ENCODE measurements around the gene POMT1. TPM values are rescaled to one million over a fixed set of nuclear protein-coding genes. Genes with fewer than 3 reads are reported as not detected.

POMT1 gene
- polyA plus RNA-seq, 1 of the 3 experiments (the other 2 are of a cell fraction): 44.5 TPM

DNA sequence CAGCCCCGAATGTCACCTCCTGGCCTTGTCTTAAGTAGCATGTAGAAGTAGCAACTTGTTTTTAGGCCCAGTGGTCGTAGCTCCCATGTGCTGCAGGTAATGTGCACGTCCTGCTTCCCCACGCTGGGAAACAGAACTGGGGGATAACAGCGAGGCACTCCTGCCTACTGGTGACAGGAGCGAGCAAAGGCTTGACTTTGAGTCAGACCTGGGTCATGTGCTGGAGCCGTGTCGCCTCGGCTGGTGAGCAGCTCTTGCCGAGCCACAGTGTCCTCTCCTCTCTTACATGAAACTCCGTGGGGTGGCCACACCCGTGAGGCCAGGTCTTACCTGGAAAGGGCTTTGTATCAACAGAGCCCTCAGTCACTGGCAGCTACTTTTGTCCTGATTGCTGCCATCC lies 17.5 kb upstream of the POMT1 start:
- Histone ChIP-seq H3K9me3 (no peaks in the 10 kb centered on the region), H3K9me2 (no peaks in the 10 kb centered on the region), H3K4me3 (ENCODE audit: low read depth in 2 of 2, low read length in 1 of 2) (no peak overlapping the region), H3K27ac (ENCODE audit: low read depth in 2 of 2, low read length in 1 of 2) (no peak overlapping the region), H2AFZ (ENCODE audit: low read depth) (no peak overlapping the region), H3K36me3 (replicated peaks in 1 of 2; ENCODE audit: control insufficient read depth in 1 of 2, insufficient read depth in 2 of 2, low read length in 1 of 2) (peaks cover 41 to 94% of the 10 kb centered on the region in 2 experiments), H3K79me2 (ENCODE audit: insufficient read depth) (peaks cover 17% of the 10 kb centered on the region; the same call in 1 of the 2 replicates), H3K4me2 (no peak overlapping the region), H3F3A (replicated peaks; ENCODE audit: insufficient read depth) (peaks cover 3% of the 10 kb centered on the region), H3K4me1 (ENCODE audit: control insufficient read depth in 1 of 2, insufficient read depth in 2 of 2, low read depth in 1 of 2, low read length in 1 of 2) (no peaks in the 10 kb centered on the region; a peak in 1 of 4 replicates), H3K27me3 (ENCODE audit: insufficient read depth) (no peaks in the 10 kb centered on the region), H3K9ac (no peak overlapping the region), H4K20me1 (ENCODE audit: insufficient read depth) (peaks cover 8% of the 10 kb centered on the region; the same call in 1 of the 2 replicates)
- no peak for DNase-seq
- TF ChIP-seq TCF12 (IDR thresholded peaks at IDR 0.05): no peak
- TF ChIP-seq, protein P1, sequence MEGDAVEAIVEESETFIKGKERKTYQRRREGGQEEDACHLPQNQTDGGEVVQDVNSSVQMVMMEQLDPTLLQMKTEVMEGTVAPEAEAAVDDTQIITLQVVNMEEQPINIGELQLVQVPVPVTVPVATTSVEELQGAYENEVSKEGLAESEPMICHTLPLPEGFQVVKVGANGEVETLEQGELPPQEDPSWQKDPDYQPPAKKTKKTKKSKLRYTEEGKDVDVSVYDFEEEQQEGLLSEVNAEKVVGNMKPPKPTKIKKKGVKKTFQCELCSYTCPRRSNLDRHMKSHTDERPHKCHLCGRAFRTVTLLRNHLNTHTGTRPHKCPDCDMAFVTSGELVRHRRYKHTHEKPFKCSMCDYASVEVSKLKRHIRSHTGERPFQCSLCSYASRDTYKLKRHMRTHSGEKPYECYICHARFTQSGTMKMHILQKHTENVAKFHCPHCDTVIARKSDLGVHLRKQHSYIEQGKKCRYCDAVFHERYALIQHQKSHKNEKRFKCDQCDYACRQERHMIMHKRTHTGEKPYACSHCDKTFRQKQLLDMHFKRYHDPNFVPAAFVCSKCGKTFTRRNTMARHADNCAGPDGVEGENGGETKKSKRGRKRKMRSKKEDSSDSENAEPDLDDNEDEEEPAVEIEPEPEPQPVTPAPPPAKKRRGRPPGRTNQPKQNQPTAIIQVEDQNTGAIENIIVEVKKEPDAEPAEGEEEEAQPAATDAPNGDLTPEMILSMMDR (IDR thresholded peaks at IDR 0.05): no peak
- TF ChIP-seq, protein P2, sequence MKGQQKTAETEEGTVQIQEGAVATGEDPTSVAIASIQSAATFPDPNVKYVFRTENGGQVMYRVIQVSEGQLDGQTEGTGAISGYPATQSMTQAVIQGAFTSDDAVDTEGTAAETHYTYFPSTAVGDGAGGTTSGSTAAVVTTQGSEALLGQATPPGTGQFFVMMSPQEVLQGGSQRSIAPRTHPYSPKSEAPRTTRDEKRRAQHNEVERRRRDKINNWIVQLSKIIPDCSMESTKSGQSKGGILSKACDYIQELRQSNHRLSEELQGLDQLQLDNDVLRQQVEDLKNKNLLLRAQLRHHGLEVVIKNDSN (IDR thresholded peaks at IDR 0.05; ENCODE audit: borderline replicate concordance, low read depth): no peak
- no peak for TF ChIP-seq GATA2 (CRISPR knock-in tag; IDR thresholded peaks at IDR 0.05)
- WGBS (ENCODE audit: low lambda C conversion rate): 100% methylated on average over 4 of the region's 12 CpGs
- CTCF ChIA-PET: interaction anchor here (0.7 to 1.0 kb wide), 2 partner anchors 136 to 255 kb away, joined by 3 to 4 read pairs; no protein-coding TSS in a partner anchor
- POLR2A ChIA-PET: no interaction called here

DNA sequence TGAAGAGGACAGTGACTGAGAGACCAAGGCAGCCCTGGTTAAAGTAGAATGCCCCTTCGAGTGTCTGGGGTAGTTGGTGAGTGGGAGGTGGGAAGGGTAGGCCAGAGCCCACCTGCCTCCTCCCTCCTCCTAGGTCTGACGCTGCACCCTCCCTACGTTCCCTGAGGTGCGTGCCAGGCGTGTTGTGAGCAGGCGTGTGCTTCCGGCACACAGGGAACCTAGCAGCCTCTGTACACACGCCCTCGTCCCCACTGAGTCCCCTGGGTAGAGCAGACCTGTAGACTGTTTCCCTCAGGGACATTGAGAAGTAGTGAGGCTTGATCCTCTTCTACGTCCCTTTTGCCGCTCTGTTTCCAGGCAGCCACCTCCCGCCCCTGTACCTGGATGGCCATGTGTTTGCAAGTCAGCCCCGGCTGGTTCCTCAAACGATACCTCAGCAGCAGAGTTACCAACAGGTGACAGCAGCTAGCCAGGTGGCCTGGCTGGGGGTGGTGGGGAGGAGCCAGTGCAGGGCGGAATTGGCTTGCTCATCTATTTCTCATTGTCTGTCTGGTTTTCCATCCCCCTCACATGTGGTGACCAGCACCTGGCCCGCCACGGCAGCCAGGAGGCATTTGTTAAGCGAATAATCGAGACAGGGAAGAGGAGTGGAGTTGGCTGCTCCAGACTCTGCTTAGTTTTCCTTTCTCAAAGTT lies 16.8 kb upstream of the POMT1 start:
- Histone ChIP-seq H3K9me2 (no peaks in the 10 kb centered on the region), H3K9me3 (no peaks in the 10 kb centered on the region), H3K9ac (no peak overlapping the region), H3F3A (replicated peaks; ENCODE audit: insufficient read depth) (peaks cover 3% of the 10 kb centered on the region), H3K36me3 (replicated peaks in 1 of 2; ENCODE audit: control insufficient read depth in 1 of 2, insufficient read depth in 2 of 2, low read length in 1 of 2) (peaks cover 34 to 96% of the 10 kb centered on the region in 2 experiments), H3K4me3 (ENCODE audit: low read depth in 2 of 2, low read length in 1 of 2) (no peak overlapping the region), H3K79me2 (ENCODE audit: insufficient read depth) (peaks cover 13% of the 10 kb centered on the region; the same call in 1 of the 2 replicates), H3K27ac (ENCODE audit: low read depth in 2 of 2, low read length in 1 of 2) (no peak overlapping the region; a peak in 1 of 4 replicates), H2AFZ (ENCODE audit: low read depth) (no peak overlapping the region), H3K27me3 (ENCODE audit: insufficient read depth) (no peaks in the 10 kb centered on the region), H4K20me1 (ENCODE audit: insufficient read depth) (peaks cover 8% of the 10 kb centered on the region; the same call in 1 of the 2 replicates), H3K4me1 (ENCODE audit: control insufficient read depth in 1 of 2, insufficient read depth in 2 of 2, low read depth in 1 of 2, low read length in 1 of 2) (no peaks in the 10 kb centered on the region; a peak in 1 of 4 replicates), H3K4me2 (no peak overlapping the region)
- ChIA-PET CTCF (no interaction called here), POLR2A (no interaction called here)
- 87% methylated on average over 16 of the region's 19 CpGs for WGBS (ENCODE audit: low lambda C conversion rate)
- no peak for DNase-seq
- TF ChIP-seq NRF1 (IDR thresholded peaks at IDR 0.05; ENCODE audit: low read depth, low read length): no peak

DNA sequence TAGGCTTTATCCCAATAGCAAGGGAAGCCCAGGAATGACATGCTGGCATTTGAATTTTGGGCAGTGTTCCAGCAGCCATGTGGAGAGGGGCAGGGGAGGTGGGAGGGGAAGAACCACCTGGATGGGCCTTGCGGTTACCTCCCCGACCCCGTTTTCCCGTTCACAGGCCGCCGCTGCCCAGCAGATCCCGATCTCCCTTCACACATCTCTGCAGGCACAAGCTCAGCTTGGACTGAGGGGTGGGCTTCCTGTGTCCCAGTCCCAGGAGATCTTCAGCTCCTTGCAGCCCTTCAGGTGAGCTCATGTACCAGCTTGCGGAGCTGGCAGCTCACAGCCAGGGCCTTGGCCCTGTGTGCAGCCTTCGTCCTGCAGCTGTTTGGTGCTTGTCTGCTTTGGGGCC lies 15.7 kb upstream of the POMT1 start:
- no peak overlapping the region for H3K4me2 ChIP-seq
- peaks cover 10% of the 10 kb centered on the region; the same call in 1 of the 2 replicates for H3K79me2 ChIP-seq (ENCODE audit: insufficient read depth)
- H2AFZ ChIP-seq (ENCODE audit: low read depth): no peak overlapping the region
- peaks cover 8% of the 10 kb centered on the region; the same call in 1 of the 2 replicates for H4K20me1 ChIP-seq (ENCODE audit: insufficient read depth)
- no peak for TF ChIP-seq CHD2 (IDR thresholded peaks at IDR 0.05; ENCODE audit: low read length, partially characterized antibody)
- TF ChIP-seq, protein P3, sequence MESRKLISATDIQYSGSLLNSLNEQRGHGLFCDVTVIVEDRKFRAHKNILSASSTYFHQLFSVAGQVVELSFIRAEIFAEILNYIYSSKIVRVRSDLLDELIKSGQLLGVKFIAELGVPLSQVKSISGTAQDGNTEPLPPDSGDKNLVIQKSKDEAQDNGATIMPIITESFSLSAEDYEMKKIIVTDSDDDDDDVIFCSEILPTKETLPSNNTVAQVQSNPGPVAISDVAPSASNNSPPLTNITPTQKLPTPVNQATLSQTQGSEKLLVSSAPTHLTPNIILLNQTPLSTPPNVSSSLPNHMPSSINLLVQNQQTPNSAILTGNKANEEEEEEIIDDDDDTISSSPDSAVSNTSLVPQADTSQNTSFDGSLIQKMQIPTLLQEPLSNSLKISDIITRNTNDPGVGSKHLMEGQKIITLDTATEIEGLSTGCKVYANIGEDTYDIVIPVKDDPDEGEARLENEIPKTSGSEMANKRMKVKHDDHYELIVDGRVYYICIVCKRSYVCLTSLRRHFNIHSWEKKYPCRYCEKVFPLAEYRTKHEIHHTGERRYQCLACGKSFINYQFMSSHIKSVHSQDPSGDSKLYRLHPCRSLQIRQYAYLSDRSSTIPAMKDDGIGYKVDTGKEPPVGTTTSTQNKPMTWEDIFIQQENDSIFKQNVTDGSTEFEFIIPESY (IDR thresholded peaks at IDR 0.05; ENCODE audit: borderline replicate concordance, low read depth): no peak
- no peak for TF ChIP-seq TAF1 (IDR thresholded peaks at IDR 0.05; ENCODE audit: borderline replicate concordance, low read depth, low read length)
- no peak for TF ChIP-seq TEAD4 (IDR thresholded peaks at IDR 0.05; ENCODE audit: borderline replicate concordance, insufficient read depth)
- no peak for TF ChIP-seq MEF2A (IDR thresholded peaks at IDR 0.05; ENCODE audit: borderline replicate concordance, low read depth)
- no peak for TF ChIP-seq NRF1 (IDR thresholded peaks at IDR 0.05; ENCODE audit: low read depth, low read length)
- TF ChIP-seq, protein P2 (IDR thresholded peaks at IDR 0.05; ENCODE audit: borderline replicate concordance, low read depth): no peak
- H3K9ac ChIP-seq: no peak overlapping the region
- no peak for DNase-seq
- no peaks in the 10 kb centered on the region for H3K9me2 ChIP-seq
- no peaks in the 10 kb centered on the region for H3K9me3 ChIP-seq
- 93% methylated on average over 7 of the region's 9 CpGs for WGBS (ENCODE audit: low lambda C conversion rate)
- no peak overlapping the region for H3K4me3 ChIP-seq (ENCODE audit: low read depth in 2 of 2, low read length in 1 of 2)
- H3K27me3 ChIP-seq (ENCODE audit: insufficient read depth): no peaks in the 10 kb centered on the region
- no peak overlapping the region for H3K27ac ChIP-seq (ENCODE audit: low read depth in 2 of 2, low read length in 1 of 2)
- H3F3A ChIP-seq (replicated peaks; ENCODE audit: insufficient read depth): peaks cover 3% of the 10 kb centered on the region
- ChIA-PET CTCF (interaction anchor here (1.0 to 1.5 kb wide), 2 partner anchors 8 to 137 kb away, joined by 3 to 7 read pairs; no protein-coding TSS in a partner anchor), POLR2A (no interaction called here)
- H3K4me1 ChIP-seq (ENCODE audit: control insufficient read depth in 1 of 2, insufficient read depth in 2 of 2, low read depth in 1 of 2, low read length in 1 of 2): no peaks in the 10 kb centered on the region; a peak in 1 of 4 replicates
- peaks cover 39 to 99% of the 10 kb centered on the region in 2 experiments for H3K36me3 ChIP-seq (replicated peaks in 1 of 2; ENCODE audit: control insufficient read depth in 1 of 2, insufficient read depth in 2 of 2, low read length in 1 of 2)
